HepG2 (cell line): Measurements from ENCODE around the gene LYZL1. TPM values are rescaled to one million over a fixed set of nuclear protein-coding genes. Genes with fewer than 3 reads are reported as not detected.

Experiments used
- ATAC-seq: fragments of 200-7000 bp; cut with Tn5 transposase; 3 replicates; pipeline ENCODE4 v1.9.1; 2020; ENCODE audit warnings: mild to moderate bottlenecking, moderate library complexity
- BruUV-seq: library from RNA; stranded (reverse); fragments of 400-500 nt; replicated peaks from 2 replicates; lab custom pipeline; 2021; lab: Mats Ljungman, UMichigan
- CTCF ChIA-PET: fragments of 300-600 bp; formaldehyde crosslinking; extraction: SDS; loops from one replicate; lab custom pipeline; 2021; ENCODE audit warnings: low total read pairs, inconsistent platforms, low intra/inter-chr PET ratio; lab: Yijun Ruan, JAX
- POLR2A ChIA-PET: fragments of 350-600 bp; sonication (Branson Sonifier 250); formaldehyde crosslinking; loops from one replicate; lab custom pipeline; 2020; ENCODE audit warnings: antibody characterized with exemption, inconsistent platforms; lab: Yijun Ruan, JAX
- DNase-seq: peaks from one replicate; pipeline ENCODE4 v3.0.0-alpha.2; 2015; ENCODE audit warnings: low spot score
- FAIRE-seq: peaks from 3 replicates; lab custom pipeline; 2011; peaks lifted over from hg19 to GRCh38; lab: Jason Lieb, UNC
- H2AFZ ChIP-seq: one replicate; pipeline ENCODE4 v1.6.1; 2011; ENCODE audit warnings: low read length, inconsistent platforms
- H3K27ac ChIP-seq: fragments of 300-600 bp; 3 replicates; pipeline ENCODE4 v1.8.0; 2011; ENCODE audit warnings: mixed run types, mild to moderate bottlenecking, mixed read lengths, low read length, inconsistent platforms; ENCODE audit not compliant: insufficient read depth; ENCODE audit errors: extremely low read length
- H3K27me3 ChIP-seq, 2 experiments: fragments of 200-600 bp in 1 of 2; 2 replicates in 1 of 2; 3 replicates in 1 of 2; pipeline versions ENCODE4 v1.6.0 to v1.8.0; 2011; ENCODE audit warnings: low read length in 2 of 2, mild to moderate bottlenecking in 2 of 2, moderate library complexity in 2 of 2, inconsistent platforms in 1 of 2; ENCODE audit not compliant: insufficient read depth in 2 of 2, control insufficient read depth in 1 of 2
- H3K36me3 ChIP-seq, 2 experiments: fragments of 200-600 bp in 1 of 2; replicated peaks in 1 of 2; 2 replicates in 1 of 2; 3 replicates in 1 of 2; pipeline versions ENCODE4 v1.5.1 to v1.8.0; 2011; ENCODE audit warnings: low read length in 2 of 2, inconsistent platforms in 1 of 2; ENCODE audit not compliant: insufficient read depth in 2 of 2, control insufficient read depth in 1 of 2
- H3K4me1 ChIP-seq: 2 replicates; pipeline ENCODE4 v1.5.1; 2012; ENCODE audit warnings: low read length, inconsistent platforms; ENCODE audit not compliant: insufficient read depth
- H3K4me2 ChIP-seq: 2 replicates; pipeline ENCODE4 v1.6.0; 2011; ENCODE audit warnings: low read depth, low read length, inconsistent platforms
- H3K4me3 ChIP-seq, 3 experiments: fragments of 200-600 bp in 1 of 3; sonication (generic), shearing (Covaris generic) in 1 of 3; replicated peaks in 1 of 3; 2 replicates each; pipeline ENCODE4 v1.5.1; 2011 to 2016; ENCODE audit warnings: low read length in 3 of 3, inconsistent platforms in 2 of 3, low read depth in 2 of 3, mild to moderate bottlenecking in 2 of 3, control low read depth in 1 of 3, mixed read lengths in 1 of 3; ENCODE audit not compliant: insufficient read depth in 1 of 3
- H3K79me2 ChIP-seq: one replicate; pipeline ENCODE4 v1.6.1; 2011; ENCODE audit warnings: low read length, inconsistent platforms; ENCODE audit not compliant: insufficient read depth
- H3K9ac ChIP-seq: 2 replicates; pipeline ENCODE4 v1.6.0; 2011; ENCODE audit warnings: mild to moderate bottlenecking, low read depth, low read length, inconsistent platforms; ENCODE audit not compliant: insufficient read depth
- H3K9me3 ChIP-seq: 2 replicates; pipeline ENCODE4 v1.5.1; 2012; ENCODE audit warnings: mild to moderate bottlenecking, low read length
- H4K20me1 ChIP-seq: 2 replicates; pipeline ENCODE4 v1.6.0; 2011; ENCODE audit warnings: inconsistent platforms, mild to moderate bottlenecking, low read length, moderate library complexity; ENCODE audit not compliant: insufficient read depth
- PRPF4 ChIP-seq: fragments of 200-400 bp; formaldehyde crosslinking; IDR thresholded peaks from 2 replicates; pipeline ENCODE4 v1.6.1; 2016; ENCODE audit warnings: low read length, low read depth; ENCODE audit not compliant: poor library complexity, severe bottlenecking
- ZBTB33 ChIP-seq: sonication (generic); formaldehyde crosslinking; IDR thresholded peaks from 2 replicates; pipeline ENCODE4 v1.4.0; 2020; ENCODE audit warnings: missing genetic modification reagents
- ZBTB38 ChIP-seq: sonication (generic); formaldehyde crosslinking; IDR thresholded peaks from 2 replicates; pipeline ENCODE4 v1.5.1; 2020; ENCODE audit warnings: mild to moderate bottlenecking, missing genetic modification reagents
- ZBTB4 ChIP-seq: sonication (generic); formaldehyde crosslinking; IDR thresholded peaks from 2 replicates; pipeline ENCODE4 v1.4.0; 2020; ENCODE audit warnings: missing genetic modification reagents, mild to moderate bottlenecking, borderline replicate concordance
- ZBTB49 ChIP-seq: sonication (generic); formaldehyde crosslinking; IDR thresholded peaks from 2 replicates; pipeline ENCODE4 v1.4.0; 2020; ENCODE audit warnings: missing genetic modification reagents, borderline replicate concordance
- ZNF687 ChIP-seq: sonication (generic); formaldehyde crosslinking; IDR thresholded peaks from 2 replicates; pipeline ENCODE4 v1.5.1; 2020; ENCODE audit warnings: mild to moderate bottlenecking, missing genetic modification reagents, moderate library complexity
- WGBS: methylation state at CpG from one replicate; pipeline ENCODE4 v1.1.6; 2017; ENCODE audit warnings: low lambda C conversion rate; 5-methylcytosine and 5-hydroxymethylcytosine counted together
- in situ Hi-C: cut with HindIII; loops from 2 replicates; pipeline ENCODE4 v1.10.0; 2017; ENCODE audit warnings: low pct_unique_long_range_greater_than_20kb; ENCODE audit not compliant: extremely low pct_ligation_motif_present
- intact Hi-C: fragments of 100-400 bp; cut with micrococcal nuclease; formaldehyde crosslinking; loops from one replicate; pipeline ENCODE4 v1.10.0; 2022; ENCODE audit not compliant: unreplicated experiment
- polyA plus RNA-seq, 8 experiments: library from polyadenylated mRNA; depleted of rRNA in 3 of 8; stranded (reverse) in 7 of 8; unstranded in 1 of 8; fragments of >200 nt; fragmentation: Illumina TruSeq in 4 of 8; extraction: Trizol in 4 of 8; gene quantifications; 2 replicates each; pipeline versions ENCODE4 v1.2.1 to v1.2.3, GENCODE V29; 2011 to 2016; ENCODE audit warnings: low read depth in 4 of 8, missing spikeins in 1 of 8, mixed read lengths in 1 of 8; ENCODE audit not compliant: insufficient read depth in 1 of 8
- total RNA-seq, 5 experiments: library from RNA; depleted of rRNA; stranded (reverse); fragments of >200 nt; fragmentation: Illumina TruSeq; extraction: Trizol; gene quantifications; 2 replicates each; pipeline ENCODE4 v1.2.3, GENCODE V29; 2016; ENCODE audit warnings: low read depth in 1 of 5

Gene LYZL1
- total and polyA plus RNA-seq, 2 of the 13 experiments (the other 11 are each of a cell fraction or from before 2014, with no cell fraction given): not detected

DNA sequence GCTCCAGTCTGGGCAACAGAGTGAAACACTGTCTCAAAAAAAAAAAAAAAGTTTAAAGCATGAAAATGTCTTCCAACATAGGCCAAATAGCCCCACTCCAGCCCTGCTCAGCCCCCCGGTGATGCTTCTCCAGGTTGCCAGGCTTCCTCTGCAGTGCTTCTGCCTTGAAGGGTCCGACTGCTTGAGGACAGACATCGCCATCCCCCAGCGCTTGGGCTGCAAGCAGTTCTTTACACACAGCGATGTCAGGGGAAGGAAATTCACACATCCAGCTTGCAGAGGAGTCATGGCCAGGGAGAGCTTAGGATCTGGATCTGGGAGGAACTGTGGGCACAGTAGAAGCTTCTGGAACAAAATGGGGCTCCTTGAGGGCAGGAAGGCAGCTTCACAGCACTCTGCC is 26.9 kb downstream of the LYZL1 start:
- no peaks in the 10 kb centered on the region for H3K27me3 ChIP-seq
- no peaks in the 10 kb centered on the region for H3K9me3 ChIP-seq
- ChIA-PET POLR2A (interaction anchor here (0.8 to 5.1 kb wide), 3 partner anchors 8 to 43 kb away, joined by 3 to 106 read pairs (median 3); no protein-coding TSS in a partner anchor), CTCF (no interaction called here)
- H3K4me1 ChIP-seq: peaks cover 50% of the 10 kb centered on the region
- no peaks in the 10 kb centered on the region for H3K36me3 ChIP-seq
- FAIRE-seq: no peak
- BruUV-seq: TSS peak; percentile 65
- in situ Hi-C loops: loop anchor here (10.0 kb wide), 1 partner anchor 1289 kb away; no protein-coding TSS in a partner anchor
- no peak for DNase-seq
- H3K27ac ChIP-seq: peak overlapping the region; percentile 98
- peak overlapping the region; percentile 55 for H3K9ac ChIP-seq
- no peak for ATAC-seq
- H3K79me2 ChIP-seq: no peaks in the 10 kb centered on the region
- no peaks in the 10 kb centered on the region for H4K20me1 ChIP-seq
- 92% methylated on average over 5 of the region's 5 CpGs for WGBS
- no peak overlapping the region for H3K4me3 ChIP-seq
- peak; percentile 89 for TF ChIP-seq PRPF4
- TF ChIP-seq ZBTB49 (CRISPR knock-in tag): no peak
- TF ChIP-seq ZBTB33 (CRISPR knock-in tag): 0 out of 2 replicates have a peak, but pooled peaks have one; percentile 14
- peak; percentile 81; the same call in 1 of the 2 replicates for TF ChIP-seq ZBTB4
- peak; percentile 51 for TF ChIP-seq ZNF687 (CRISPR knock-in tag)
- peak; percentile 83 for TF ChIP-seq ZBTB38 (CRISPR knock-in tag)
- TF ChIP-seq, all 625 proteins: peak for 5
- Histone ChIP-seq H3K4me2 (peak overlapping the region; percentile 52), H2AFZ (no peak overlapping the region)
- intact Hi-C loops: loop anchor here (5.0 kb wide), 3 partner anchors 36 to 639 kb away; partner anchors contain the start of gene BAMBI
